ENCODE results near the gene FARP1. TPM values are rescaled to one million over a fixed set of nuclear protein-coding genes. Genes with fewer than 3 reads are reported as not detected.

The FARP1 gene
- total and polyA plus RNA-seq, 10 of the 15 experiments (the other 5 are each of a cell fraction or from before 2014, with no cell fraction given), result 0.17 to 6.9 (median 0.68) TPM

- TF ChIP-seq RFX5 (IDR thresholded peaks at IDR 0.05; ENCODE audit: low read depth, low read length) (no peak), YBX1 (IDR thresholded peaks at IDR 0.05) (no peak), USF2 (IDR thresholded peaks at IDR 0.05; ENCODE audit: borderline replicate concordance, low read depth, low read length) (no peak), CREB1 (IDR thresholded peaks at IDR 0.05; ENCODE audit: low read depth) (no peak)
Measured at GRCh38 chr13:98297051-98297450, 154.2 kb downstream of the FARP1 start (continued).

GRCh38 chr13:98297745-98298144 is 154.9 kb downstream of the FARP1 start:
- DNase-seq (ENCODE audit: low read depth, low spot score), result no peak
- POLR2A ChIA-PET, result interaction anchor here (0.6 kb wide), 1 partner anchor 378 kb away, joined by 3 read pairs; no protein-coding TSS in a partner anchor
- H3K9me3 ChIP-seq (replicated peaks; ENCODE audit: control insufficient read depth, insufficient read depth, low read length), result no peaks in the 10 kb centered on the region
- no peak overlapping the region for H3K4me2 ChIP-seq (ENCODE audit: control insufficient read depth, insufficient read depth)
- in situ Hi-C loops (cut with MboI) (no loop called here), intact Hi-C loops (cut with micrococcal nuclease; ENCODE audit: unreplicated experiment) (no loop called here)
- H3K79me2 ChIP-seq (ENCODE audit: control insufficient read depth, insufficient read depth, low read length), result no peaks in the 10 kb centered on the region
- H3K27ac ChIP-seq (ENCODE audit: control insufficient read depth, insufficient read depth), result no peak overlapping the region
- peaks cover 0 to 2% of the 10 kb centered on the region in 2 experiments; a peak in 1 of 4 replicates for H3K27me3 ChIP-seq (replicated peaks in 1 of 2; ENCODE audit: control insufficient read depth in 2 of 2, insufficient read depth in 2 of 2, low read length in 1 of 2)
- 45% methylated on average over 9 of the region's 9 CpGs for WGBS (ENCODE audit: insufficient coverage, insufficient replicate concordance, low lambda C conversion rate, missing lambda C conversion rate)
- no peak overlapping the region for H3K4me3 ChIP-seq
- ATAC-seq, result no peak
- SMC1A ChIA-PET (ENCODE audit: uncharacterized antibody, unreplicated experiment), result no interaction called here
- CTCF ChIA-PET, result no interaction called here
- FAIRE-seq, result no peak
- no peak overlapping the region for H2AFZ ChIP-seq (ENCODE audit: control insufficient read depth, low read depth, low read length)
- BruUV-seq (replicated peaks), result no TSS peak
- no peak overlapping the region for H3K9ac ChIP-seq (ENCODE audit: control insufficient read depth, insufficient read depth, low read length)
- TF ChIP-seq TCF3 (IDR thresholded peaks at IDR 0.05; ENCODE audit: borderline replicate concordance, insufficient read depth, low read depth, low read length) (no peak), TCF12 (IDR thresholded peaks at IDR 0.05; ENCODE audit: low read depth, low read length) (no peak), CEBPZ (IDR thresholded peaks at IDR 0.05; ENCODE audit: low read depth, low read length) (no peak)
- H3K36me3 ChIP-seq (ENCODE audit: control insufficient read depth in 2 of 2, insufficient read depth in 2 of 2, low read length in 1 of 2), result no peaks in the 10 kb centered on the region
- RAD21 ChIA-PET (ENCODE audit: unreplicated experiment), result no interaction called here
- no peaks in the 10 kb centered on the region for H4K20me1 ChIP-seq (ENCODE audit: control insufficient read depth, insufficient read depth)
- H3K4me1 ChIP-seq (ENCODE audit: control insufficient read depth, insufficient read depth, low read length), result no peaks in the 10 kb centered on the region
